ENCODE data around the gene UBA52.

The UBA52 gene

DNA sequence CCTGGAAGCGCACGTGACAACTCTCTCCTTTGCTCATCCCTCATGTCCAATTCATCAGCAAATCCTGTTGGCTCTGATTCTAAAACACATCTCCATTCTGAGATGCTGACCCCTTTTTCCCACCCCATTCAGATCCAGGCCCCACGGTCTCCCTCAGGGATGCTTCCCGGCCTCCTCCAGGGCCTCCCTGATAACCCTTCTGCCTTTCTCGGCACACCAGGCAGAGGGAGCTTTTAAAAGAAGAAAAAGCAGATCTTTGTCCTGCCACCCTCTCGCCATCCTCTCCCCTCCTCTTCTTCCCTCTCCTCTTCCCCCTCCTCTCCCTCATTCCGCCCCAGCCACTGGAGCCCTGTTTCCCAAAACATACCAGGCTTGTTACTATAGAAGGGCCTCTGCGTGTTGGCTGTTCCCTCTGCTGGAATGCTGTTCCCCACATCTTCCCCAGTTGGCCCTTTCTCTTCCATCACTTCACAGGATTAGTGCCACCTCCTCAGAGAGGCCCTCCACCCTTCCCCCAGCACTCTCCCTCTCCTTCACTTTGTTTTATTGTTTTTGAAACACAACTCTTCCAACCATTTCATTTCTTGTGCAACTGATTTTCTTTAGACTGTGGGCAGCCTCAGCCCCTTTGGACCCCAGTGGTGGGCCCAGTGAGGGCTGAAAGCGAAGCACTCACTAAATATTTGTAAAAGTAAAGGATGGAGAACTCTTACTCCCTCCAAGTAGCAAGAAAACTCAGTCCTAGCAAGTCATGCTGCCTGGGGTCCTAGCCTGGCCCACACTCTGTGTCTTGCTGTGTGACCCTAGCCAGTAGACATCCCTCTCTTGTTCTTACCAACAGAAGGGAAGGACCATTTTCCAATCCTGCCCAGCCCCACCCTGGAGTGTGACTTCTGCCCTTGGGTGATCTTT lies 37.4 kb downstream of the UBA52 start:
- DNase-seq, result no peak

GRCh38 chr19:18609717-18610051 lies 38.0 kb downstream of the UBA52 start:
- no peak for DNase-seq

DNA sequence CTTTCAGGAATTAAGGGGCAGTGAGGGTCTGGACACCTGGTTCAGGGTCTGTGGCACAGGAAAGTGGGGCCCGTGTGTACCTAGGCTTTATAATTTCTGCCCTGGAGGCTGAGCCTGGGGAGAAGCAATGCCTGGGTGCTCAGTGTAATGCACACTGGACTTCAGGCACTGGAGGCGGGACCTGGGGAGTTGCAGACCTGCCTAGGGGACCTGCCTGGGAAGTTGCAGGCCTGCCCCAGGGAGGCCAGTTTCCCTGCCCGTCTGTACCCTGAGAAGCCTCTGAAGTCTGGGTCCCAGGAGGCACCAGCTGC lies 38.5 kb downstream of the UBA52 start:
- DNase-seq, result no peak

- DNase-seq, result no peak
Measured at GRCh38 chr19:18610556-18611326, 39.1 kb downstream of the UBA52 start.

- no peak for DNase-seq
Measured at GRCh38 chr19:18611327-18612050, 39.8 kb downstream of the UBA52 start.

GRCh38 chr19:18612051-18612771 lies 40.6 kb downstream of the UBA52 start:
- DNase-seq, result no peak

GRCh38 chr19:18612772-18613588 lies 41.3 kb downstream of the UBA52 start, which contains the start of gene TMEM59L:
Gene TMEM59L, plus strand, starts transcription at chr19:18612870. Its CDS starts 89 bp downstream, at chr19:18612959.
- no peak for DNase-seq

GRCh38 chr19:18613589-18614234 lies 42.1 kb downstream of the UBA52 start:
- DNase-seq, result no peak

- DNase-seq, result no peak
Measured at GRCh38 chr19:18616023-18616422, 44.4 kb downstream of the UBA52 start.

GRCh38 chr19:18617562-18617961 lies 45.9 kb downstream of the UBA52 start:
- no peak for DNase-seq

DNA sequence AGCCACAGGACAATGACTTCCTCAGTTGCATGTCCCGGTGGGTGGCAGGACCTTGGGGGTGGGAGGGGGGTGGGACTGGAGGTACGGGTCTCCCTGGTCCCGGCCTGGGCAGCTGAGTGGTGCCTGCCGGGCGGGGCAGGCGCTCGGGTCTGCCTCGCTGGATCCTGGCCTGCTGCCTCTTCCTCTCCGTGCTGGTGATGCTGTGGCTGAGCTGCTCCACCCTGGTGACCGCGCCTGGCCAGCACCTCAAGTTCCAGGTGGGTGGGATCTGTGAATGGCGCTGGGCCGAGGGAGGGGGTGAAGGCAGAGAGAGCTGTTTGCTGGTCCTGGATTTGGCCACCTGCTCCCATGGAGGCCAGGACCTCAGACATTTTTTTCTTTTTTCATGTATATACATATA lies 46.6 kb downstream of the UBA52 start:
- no peak for DNase-seq

- DNase-seq, result no peak
Measured at GRCh38 chr19:18620311-18620710, 48.7 kb downstream of the UBA52 start.

- DNase-seq, result no peak
Measured at GRCh38 chr19:18620902-18621301, 49.2 kb downstream of the UBA52 start.

DNA sequence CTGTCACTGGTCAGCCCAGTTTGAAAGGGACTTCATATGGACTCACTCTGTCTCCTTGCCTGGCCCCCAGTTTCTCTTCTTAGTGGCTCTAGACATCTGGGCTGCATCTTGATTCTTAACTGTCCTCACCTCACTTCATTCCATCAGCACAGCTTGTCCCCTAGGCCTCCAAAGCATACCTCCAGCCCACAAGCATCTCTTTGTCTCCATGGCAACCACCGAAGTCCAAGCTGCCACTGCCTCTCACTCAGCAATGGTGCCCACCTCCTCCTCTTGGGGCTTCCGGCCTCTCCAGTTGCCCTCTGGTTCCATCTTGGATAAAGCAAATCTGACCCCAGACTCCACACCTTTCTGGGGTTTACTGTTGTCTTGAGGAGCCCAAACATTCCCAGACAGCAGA lies 55.2 kb downstream of the UBA52 start:
- no peak for DNase-seq
